Smooth muscle cell (in vitro differentiated cells): ENCODE results near the gene ADAMTS17. TPM values are rescaled to one million over a fixed set of nuclear protein-coding genes. Genes with fewer than 3 reads are reported as not detected.

Experiments
- DNase-seq: peaks from one replicate; lab custom pipeline; 2025; ENCODE audit not compliant: unreplicated experiment; lab: John Stamatoyannopoulos, UW
- H2AFZ ChIP-seq: fragments of 200-600 bp; sonication (generic); 2 replicates; pipeline ENCODE4 v1.6.0; 2016; ENCODE audit warnings: antibody characterized with exemption, low read depth, mild to moderate bottlenecking
- H3F3A ChIP-seq: fragments of 200-600 bp; sonication (generic); 2 replicates; pipeline ENCODE4 v1.6.0; 2017; ENCODE audit warnings: antibody characterized with exemption, low read depth
- H3K27ac ChIP-seq: fragments of 200-600 bp; sonication (generic); 2 replicates; pipeline ENCODE4 v1.5.1; 2016; ENCODE audit warnings: low read depth, mild to moderate bottlenecking
- H3K27me3 ChIP-seq: fragments of 200-600 bp; sonication (generic); 2 replicates; pipeline ENCODE4 v1.6.1; 2016; ENCODE audit warnings: low read depth, mild to moderate bottlenecking
- H3K36me3 ChIP-seq: fragments of 200-600 bp; sonication (generic); 2 replicates; pipeline ENCODE4 v1.5.1; 2016; ENCODE audit warnings: low read depth
- H3K4me1 ChIP-seq: fragments of 200-600 bp; sonication (generic); 2 replicates; pipeline ENCODE4 v1.5.1; 2016; ENCODE audit warnings: low read depth
- H3K4me2 ChIP-seq: fragments of 200-600 bp; sonication (generic); 2 replicates; pipeline ENCODE4 v1.6.0; 2016; ENCODE audit warnings: mild to moderate bottlenecking
- H3K4me3 ChIP-seq: fragments of 200-600 bp; sonication (generic); 2 replicates; pipeline ENCODE4 v1.5.1; 2016; ENCODE audit warnings: mild to moderate bottlenecking
- H3K79me2 ChIP-seq: fragments of 200-600 bp; sonication (generic); 2 replicates; pipeline ENCODE4 v1.6.0; 2016; ENCODE audit warnings: low read depth, mild to moderate bottlenecking
- H3K9ac ChIP-seq: fragments of 200-600 bp; sonication (generic); 2 replicates; pipeline ENCODE4 v1.6.0; 2016; ENCODE audit warnings: low read depth
- H3K9me3 ChIP-seq: fragments of 200-600 bp; sonication (generic); replicated peaks from 2 replicates; pipeline ENCODE4 v1.5.1; 2016; ENCODE audit warnings: low read depth
- H4K20me1 ChIP-seq: fragments of 200-600 bp; sonication (generic); 2 replicates; pipeline ENCODE4 v1.6.0; 2016; ENCODE audit warnings: low read depth
- WGBS: methylation state at CpG from one replicate; pipeline ENCODE4 v1.1.7; 2016; ENCODE audit warnings: low lambda C conversion rate; 5-methylcytosine and 5-hydroxymethylcytosine counted together
- polyA plus RNA-seq: library from polyadenylated mRNA; unstranded; fragments of >200 nt; fragmentation: Nextera tagmentation; extraction: Ambion mirVana; gene quantifications from 2 replicates; pipeline ENCODE4 v1.2.1, GENCODE V29; 2016
- total RNA-seq: library from RNA; depleted of rRNA; stranded (reverse); fragments of >200 nt; gene quantifications from 2 replicates; pipeline ENCODE4 v1.2.3, GENCODE V29; 2014
- TF ChIP-seq, protein P1 (sequence below): fragments of 200-600 bp; sonication (generic); IDR thresholded peaks from 2 replicates; pipeline ENCODE4 v1.5.1; 2017; ENCODE audit warnings: borderline replicate concordance, mild to moderate bottlenecking, antibody characterized with exemption; ENCODE audit not compliant: insufficient read depth, poor library complexity, severe bottlenecking

Gene ADAMTS17
- total and polyA plus RNA-seq, 2 experiments from 2014 or later: 0.63 to 3.1 TPM

DNA sequence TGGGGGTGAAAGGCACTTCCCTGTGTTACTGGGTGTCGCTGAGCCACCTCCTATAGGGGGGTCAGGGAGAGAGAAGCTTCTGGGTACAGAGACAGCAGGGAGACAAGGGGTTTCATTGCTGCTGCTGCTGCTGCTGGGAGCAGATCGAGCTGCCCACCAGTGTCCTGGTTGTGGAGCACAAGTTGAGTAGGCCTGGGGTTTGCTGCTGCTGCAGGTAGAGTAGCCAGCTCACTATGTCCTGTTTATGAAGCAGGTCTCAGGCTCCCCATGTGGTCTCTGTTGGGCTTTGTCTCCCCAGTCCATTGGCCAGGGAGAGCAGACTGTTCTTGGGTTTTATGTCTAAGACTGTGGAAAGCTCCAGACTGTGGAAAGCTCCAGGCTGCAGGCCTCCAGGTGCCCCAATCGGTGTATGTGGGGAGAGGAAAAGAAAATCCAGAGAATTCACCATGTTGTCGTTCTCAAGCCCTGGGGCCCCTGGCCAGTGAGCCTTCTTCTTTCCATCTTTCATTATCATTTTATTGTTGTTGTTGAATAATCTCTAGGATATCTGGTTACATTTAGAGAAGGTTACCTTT is 157.8 kb downstream of the ADAMTS17 start:
- WGBS: 89% methylated on average over 4 of the region's 4 CpGs

DNA sequence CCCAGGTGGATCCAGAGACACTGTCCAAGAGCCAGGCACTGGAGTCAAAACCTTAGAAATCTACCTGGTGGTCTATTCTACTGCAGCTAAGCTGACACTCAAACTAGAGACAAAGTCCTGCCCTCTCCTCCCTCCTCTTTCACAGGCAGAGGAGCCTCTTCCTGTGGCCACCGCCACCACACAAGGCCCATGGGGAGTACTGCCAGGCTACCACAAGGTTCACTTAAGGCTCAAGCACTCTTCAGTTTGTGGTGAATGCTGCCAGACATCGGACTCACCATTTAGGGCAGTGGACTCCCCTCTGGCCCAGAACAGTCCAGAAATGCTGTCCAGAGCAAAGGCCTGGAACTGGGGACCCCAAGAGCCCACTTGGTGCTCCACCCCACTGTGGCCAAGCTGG is 160.9 kb downstream of the ADAMTS17 start:
- Histone ChIP-seq H3K36me3 (no peaks in the 10 kb centered on the region), H3K4me3 (no peak overlapping the region), H2AFZ (no peak overlapping the region), H3K4me2 (no peak overlapping the region), H3F3A (no peaks in the 10 kb centered on the region), H3K27ac (no peak overlapping the region), H3K27me3 (peaks cover 5% of the 10 kb centered on the region), H3K9ac (no peak overlapping the region), H3K4me1 (no peaks in the 10 kb centered on the region), H4K20me1 (no peaks in the 10 kb centered on the region), H3K9me3 (no peaks in the 10 kb centered on the region), H3K79me2 (no peaks in the 10 kb centered on the region)
- TF ChIP-seq, protein P1, sequence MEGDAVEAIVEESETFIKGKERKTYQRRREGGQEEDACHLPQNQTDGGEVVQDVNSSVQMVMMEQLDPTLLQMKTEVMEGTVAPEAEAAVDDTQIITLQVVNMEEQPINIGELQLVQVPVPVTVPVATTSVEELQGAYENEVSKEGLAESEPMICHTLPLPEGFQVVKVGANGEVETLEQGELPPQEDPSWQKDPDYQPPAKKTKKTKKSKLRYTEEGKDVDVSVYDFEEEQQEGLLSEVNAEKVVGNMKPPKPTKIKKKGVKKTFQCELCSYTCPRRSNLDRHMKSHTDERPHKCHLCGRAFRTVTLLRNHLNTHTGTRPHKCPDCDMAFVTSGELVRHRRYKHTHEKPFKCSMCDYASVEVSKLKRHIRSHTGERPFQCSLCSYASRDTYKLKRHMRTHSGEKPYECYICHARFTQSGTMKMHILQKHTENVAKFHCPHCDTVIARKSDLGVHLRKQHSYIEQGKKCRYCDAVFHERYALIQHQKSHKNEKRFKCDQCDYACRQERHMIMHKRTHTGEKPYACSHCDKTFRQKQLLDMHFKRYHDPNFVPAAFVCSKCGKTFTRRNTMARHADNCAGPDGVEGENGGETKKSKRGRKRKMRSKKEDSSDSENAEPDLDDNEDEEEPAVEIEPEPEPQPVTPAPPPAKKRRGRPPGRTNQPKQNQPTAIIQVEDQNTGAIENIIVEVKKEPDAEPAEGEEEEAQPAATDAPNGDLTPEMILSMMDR: no peak
- DNase-seq: no peak
- WGBS: 100% methylated on average over 2 of the region's 2 CpGs

More for the DNA sequence above, 157.8 kb downstream of the ADAMTS17 start:
- Histone ChIP-seq H3K4me2 (no peak overlapping the region), H2AFZ (no peak overlapping the region), H3K9ac (no peak overlapping the region), H3K36me3 (no peaks in the 10 kb centered on the region), H3K27me3 (peaks cover 5% of the 10 kb centered on the region), H3K27ac (no peak overlapping the region), H3K79me2 (no peaks in the 10 kb centered on the region), H3K4me3 (no peak overlapping the region), H3F3A (no peaks in the 10 kb centered on the region), H3K4me1 (no peaks in the 10 kb centered on the region), H4K20me1 (no peaks in the 10 kb centered on the region), H3K9me3 (no peaks in the 10 kb centered on the region)
- TF ChIP-seq, protein P1: no peak
- no peak for DNase-seq

DNA sequence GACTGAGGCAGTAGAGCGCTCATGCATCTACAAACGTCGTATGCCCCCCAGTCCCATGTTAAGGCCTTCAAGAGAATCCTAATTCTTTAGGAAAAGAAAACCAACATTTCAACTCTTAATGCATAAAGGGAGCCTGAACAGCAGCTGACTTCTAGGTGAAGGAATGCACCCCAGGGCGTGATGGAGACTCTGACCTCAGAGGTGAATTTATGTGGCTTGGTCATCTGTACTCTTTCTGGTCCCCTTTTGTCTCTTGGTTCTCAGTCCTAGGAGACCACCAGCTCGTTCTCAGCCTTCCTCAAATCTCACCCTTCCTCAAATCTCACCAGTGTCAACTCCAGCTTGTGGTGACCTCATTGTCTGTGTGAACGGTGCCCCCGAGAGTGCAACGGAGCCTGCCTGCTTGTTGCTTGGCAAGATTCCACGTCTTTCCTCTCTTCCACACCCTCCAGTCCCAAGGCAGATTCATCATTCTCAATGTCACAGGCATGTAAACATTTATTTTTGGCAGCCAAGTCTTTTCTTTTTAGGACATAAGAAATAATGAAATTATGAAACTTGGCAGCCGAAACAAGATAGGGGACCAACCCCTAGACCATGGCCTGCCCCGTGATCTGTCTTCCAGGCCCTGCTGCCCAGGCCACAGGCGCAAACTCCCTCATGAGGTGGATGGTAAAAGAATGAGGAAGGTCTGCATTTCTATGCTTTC is 166.2 kb downstream of the ADAMTS17 start:
- H3K9ac ChIP-seq: no peak overlapping the region
- H3K4me3 ChIP-seq: no peak overlapping the region
- H3K36me3 ChIP-seq: no peaks in the 10 kb centered on the region
- no peaks in the 10 kb centered on the region for H3F3A ChIP-seq
- H3K27me3 ChIP-seq: no peaks in the 10 kb centered on the region
- no peak overlapping the region for H2AFZ ChIP-seq
- no peaks in the 10 kb centered on the region for H4K20me1 ChIP-seq
- no peaks in the 10 kb centered on the region for H3K4me1 ChIP-seq
- DNase-seq: no peak
- TF ChIP-seq, protein P1: no peak
- H3K27ac ChIP-seq: no peak overlapping the region
- no peaks in the 10 kb centered on the region for H3K79me2 ChIP-seq
- H3K9me3 ChIP-seq: no peaks in the 10 kb centered on the region
- H3K4me2 ChIP-seq: no peak overlapping the region
- 85% methylated on average over 12 of the region's 12 CpGs for WGBS

DNA sequence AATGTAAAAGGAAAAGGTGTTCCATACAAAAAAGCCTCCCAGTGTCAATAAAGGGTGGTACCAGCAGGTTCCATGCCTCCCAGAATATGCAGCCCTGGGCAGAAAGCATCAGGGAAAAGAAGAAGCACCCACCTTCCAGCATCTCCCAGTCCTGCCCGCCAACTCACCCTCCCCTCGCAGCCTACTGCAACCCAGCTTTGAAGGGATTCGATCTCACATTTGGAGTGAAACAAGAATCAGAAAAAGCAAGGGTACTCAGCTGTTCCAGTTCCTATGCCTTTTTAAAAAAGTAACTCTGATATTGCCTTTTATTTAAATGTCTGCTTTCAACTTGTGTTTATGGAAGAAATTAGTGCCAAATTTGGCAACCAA is 166.9 kb downstream of the ADAMTS17 start:
- no peaks in the 10 kb centered on the region for H3F3A ChIP-seq
- TF ChIP-seq, protein P1: no peak
- no peak for DNase-seq
- no peak overlapping the region for H3K4me3 ChIP-seq
- no peak overlapping the region for H3K9ac ChIP-seq
- H3K36me3 ChIP-seq: no peaks in the 10 kb centered on the region
- H3K27me3 ChIP-seq: no peaks in the 10 kb centered on the region
- H3K4me2 ChIP-seq: no peak overlapping the region
- no peaks in the 10 kb centered on the region for H3K79me2 ChIP-seq
- no peaks in the 10 kb centered on the region for H3K9me3 ChIP-seq
- no peak overlapping the region for H3K27ac ChIP-seq
- H2AFZ ChIP-seq: no peak overlapping the region
- no peaks in the 10 kb centered on the region for H3K4me1 ChIP-seq
- no peaks in the 10 kb centered on the region for H4K20me1 ChIP-seq
- 95% methylated on average over 3 of the region's 3 CpGs for WGBS
